ENCODE results near the gene SLC35E4. TPM values are rescaled to one million over a fixed set of nuclear protein-coding genes. Genes with fewer than 3 reads are reported as not detected.

Gene SLC35E4
- total RNA-seq, 1 experiment from 2014 or later, result 5.3 TPM

DNA sequence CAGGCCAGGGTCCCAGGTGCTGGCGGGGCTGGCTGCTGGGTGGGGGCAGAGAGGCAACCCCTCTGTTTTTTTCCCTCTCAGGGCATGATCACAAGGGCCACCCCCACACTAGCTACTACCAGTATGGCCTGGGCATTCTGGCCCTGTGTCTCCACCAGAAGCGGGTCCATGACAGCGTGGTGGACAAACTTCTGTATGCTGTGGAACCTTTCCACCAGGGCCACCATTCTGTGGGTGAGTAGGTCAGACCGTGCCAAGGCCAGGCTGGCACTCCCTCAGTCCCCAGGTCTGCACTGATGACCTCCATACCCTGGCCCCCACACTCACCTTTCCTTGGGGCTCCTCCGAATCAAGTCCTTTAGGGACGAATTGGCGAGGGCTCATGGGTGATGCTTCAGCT lies 21.3 kb upstream of the SLC35E4 start:
- Mint-ChIP-seq H3K4me1 (peaks cover 3% of the 10 kb centered on the region), H3K27ac (no peak overlapping the region), H3K27me3 (ENCODE audit: low read depth) (no peaks in the 10 kb centered on the region), H3K9me3 (no peaks in the 10 kb centered on the region), H3K36me3 (peaks cover 56% of the 10 kb centered on the region), H3K4me3 (no peak overlapping the region)
- ATAC-seq (no peak), DNase-seq (ENCODE audit: low spot score) (no peak)
- ChIA-PET POLR2A (no interaction called here), CTCF (no interaction called here)
- TF ChIP-seq KAT7 (CRISPR knock-in tag; IDR thresholded peaks at IDR 0.05; ENCODE audit: borderline replicate concordance), result no peak
- TF ChIP-seq, protein P1, sequence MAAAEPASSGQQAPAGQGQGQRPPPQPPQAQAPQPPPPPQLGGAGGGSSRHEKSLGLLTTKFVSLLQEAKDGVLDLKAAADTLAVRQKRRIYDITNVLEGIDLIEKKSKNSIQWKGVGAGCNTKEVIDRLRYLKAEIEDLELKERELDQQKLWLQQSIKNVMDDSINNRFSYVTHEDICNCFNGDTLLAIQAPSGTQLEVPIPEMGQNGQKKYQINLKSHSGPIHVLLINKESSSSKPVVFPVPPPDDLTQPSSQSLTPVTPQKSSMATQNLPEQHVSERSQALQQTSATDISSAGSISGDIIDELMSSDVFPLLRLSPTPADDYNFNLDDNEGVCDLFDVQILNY (CRISPR knock-in tag; IDR thresholded peaks at IDR 0.05), result no peak
- TF ChIP-seq TCF7 (CRISPR knock-in tag; IDR thresholded peaks at IDR 0.05; ENCODE audit: low read depth), result no peak
- no peak for TF ChIP-seq OVOL2 (CRISPR knock-in tag; IDR thresholded peaks at IDR 0.05; ENCODE audit: borderline replicate concordance)
- TF ChIP-seq IRF2 (CRISPR knock-in tag; IDR thresholded peaks at IDR 0.05; ENCODE audit: borderline replicate concordance, low read depth), result no peak
- no peak for TF ChIP-seq FOXP1 (CRISPR knock-in tag; IDR thresholded peaks at IDR 0.05; ENCODE audit: borderline replicate concordance)
- no peak for TF ChIP-seq ZNF671 (CRISPR knock-in tag; IDR thresholded peaks at IDR 0.05)
- no peak for TF ChIP-seq JUN (CRISPR knock-in tag; IDR thresholded peaks at IDR 0.05)
- TF ChIP-seq ZNF416 (CRISPR knock-in tag; IDR thresholded peaks at IDR 0.05), result no peak
- TF ChIP-seq CREB1 (CRISPR knock-in tag; IDR thresholded peaks at IDR 0.05), result no peak
- TF ChIP-seq, protein P2, sequence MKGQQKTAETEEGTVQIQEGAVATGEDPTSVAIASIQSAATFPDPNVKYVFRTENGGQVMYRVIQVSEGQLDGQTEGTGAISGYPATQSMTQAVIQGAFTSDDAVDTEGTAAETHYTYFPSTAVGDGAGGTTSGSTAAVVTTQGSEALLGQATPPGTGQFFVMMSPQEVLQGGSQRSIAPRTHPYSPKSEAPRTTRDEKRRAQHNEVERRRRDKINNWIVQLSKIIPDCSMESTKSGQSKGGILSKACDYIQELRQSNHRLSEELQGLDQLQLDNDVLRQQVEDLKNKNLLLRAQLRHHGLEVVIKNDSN (CRISPR knock-in tag; IDR thresholded peaks at IDR 0.05), result no peak
- no peak for TF ChIP-seq EMX1 (CRISPR knock-in tag; IDR thresholded peaks at IDR 0.05)
- no peak for TF ChIP-seq NR1H2 (CRISPR knock-in tag; IDR thresholded peaks at IDR 0.05)
- no peak for TF ChIP-seq RELA (CRISPR knock-in tag; IDR thresholded peaks at IDR 0.05; ENCODE audit: borderline replicate concordance)
- no peak for TF ChIP-seq SMAD4 (CRISPR knock-in tag; IDR thresholded peaks at IDR 0.05)
- TF ChIP-seq, protein P3, sequence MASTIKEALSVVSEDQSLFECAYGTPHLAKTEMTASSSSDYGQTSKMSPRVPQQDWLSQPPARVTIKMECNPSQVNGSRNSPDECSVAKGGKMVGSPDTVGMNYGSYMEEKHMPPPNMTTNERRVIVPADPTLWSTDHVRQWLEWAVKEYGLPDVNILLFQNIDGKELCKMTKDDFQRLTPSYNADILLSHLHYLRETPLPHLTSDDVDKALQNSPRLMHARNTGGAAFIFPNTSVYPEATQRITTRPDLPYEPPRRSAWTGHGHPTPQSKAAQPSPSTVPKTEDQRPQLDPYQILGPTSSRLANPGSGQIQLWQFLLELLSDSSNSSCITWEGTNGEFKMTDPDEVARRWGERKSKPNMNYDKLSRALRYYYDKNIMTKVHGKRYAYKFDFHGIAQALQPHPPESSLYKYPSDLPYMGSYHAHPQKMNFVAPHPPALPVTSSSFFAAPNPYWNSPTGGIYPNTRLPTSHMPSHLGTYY (CRISPR knock-in tag; IDR thresholded peaks at IDR 0.05), result no peak
- TF ChIP-seq, protein P4, sequence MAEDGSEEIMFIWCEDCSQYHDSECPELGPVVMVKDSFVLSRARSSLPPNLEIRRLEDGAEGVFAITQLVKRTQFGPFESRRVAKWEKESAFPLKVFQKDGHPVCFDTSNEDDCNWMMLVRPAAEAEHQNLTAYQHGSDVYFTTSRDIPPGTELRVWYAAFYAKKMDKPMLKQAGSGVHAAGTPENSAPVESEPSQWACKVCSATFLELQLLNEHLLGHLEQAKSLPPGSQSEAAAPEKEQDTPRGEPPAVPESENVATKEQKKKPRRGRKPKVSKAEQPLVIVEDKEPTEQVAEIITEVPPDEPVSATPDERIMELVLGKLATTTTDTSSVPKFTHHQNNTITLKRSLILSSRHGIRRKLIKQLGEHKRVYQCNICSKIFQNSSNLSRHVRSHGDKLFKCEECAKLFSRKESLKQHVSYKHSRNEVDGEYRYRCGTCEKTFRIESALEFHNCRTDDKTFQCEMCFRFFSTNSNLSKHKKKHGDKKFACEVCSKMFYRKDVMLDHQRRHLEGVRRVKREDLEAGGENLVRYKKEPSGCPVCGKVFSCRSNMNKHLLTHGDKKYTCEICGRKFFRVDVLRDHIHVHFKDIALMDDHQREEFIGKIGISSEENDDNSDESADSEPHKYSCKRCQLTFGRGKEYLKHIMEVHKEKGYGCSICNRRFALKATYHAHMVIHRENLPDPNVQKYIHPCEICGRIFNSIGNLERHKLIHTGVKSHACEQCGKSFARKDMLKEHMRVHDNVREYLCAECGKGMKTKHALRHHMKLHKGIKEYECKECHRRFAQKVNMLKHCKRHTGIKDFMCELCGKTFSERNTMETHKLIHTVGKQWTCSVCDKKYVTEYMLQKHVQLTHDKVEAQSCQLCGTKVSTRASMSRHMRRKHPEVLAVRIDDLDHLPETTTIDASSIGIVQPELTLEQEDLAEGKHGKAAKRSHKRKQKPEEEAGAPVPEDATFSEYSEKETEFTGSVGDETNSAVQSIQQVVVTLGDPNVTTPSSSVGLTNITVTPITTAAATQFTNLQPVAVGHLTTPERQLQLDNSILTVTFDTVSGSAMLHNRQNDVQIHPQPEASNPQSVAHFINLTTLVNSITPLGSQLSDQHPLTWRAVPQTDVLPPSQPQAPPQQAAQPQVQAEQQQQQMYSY (CRISPR knock-in tag; IDR thresholded peaks at IDR 0.05), result no peak
- TF ChIP-seq, protein P5, sequence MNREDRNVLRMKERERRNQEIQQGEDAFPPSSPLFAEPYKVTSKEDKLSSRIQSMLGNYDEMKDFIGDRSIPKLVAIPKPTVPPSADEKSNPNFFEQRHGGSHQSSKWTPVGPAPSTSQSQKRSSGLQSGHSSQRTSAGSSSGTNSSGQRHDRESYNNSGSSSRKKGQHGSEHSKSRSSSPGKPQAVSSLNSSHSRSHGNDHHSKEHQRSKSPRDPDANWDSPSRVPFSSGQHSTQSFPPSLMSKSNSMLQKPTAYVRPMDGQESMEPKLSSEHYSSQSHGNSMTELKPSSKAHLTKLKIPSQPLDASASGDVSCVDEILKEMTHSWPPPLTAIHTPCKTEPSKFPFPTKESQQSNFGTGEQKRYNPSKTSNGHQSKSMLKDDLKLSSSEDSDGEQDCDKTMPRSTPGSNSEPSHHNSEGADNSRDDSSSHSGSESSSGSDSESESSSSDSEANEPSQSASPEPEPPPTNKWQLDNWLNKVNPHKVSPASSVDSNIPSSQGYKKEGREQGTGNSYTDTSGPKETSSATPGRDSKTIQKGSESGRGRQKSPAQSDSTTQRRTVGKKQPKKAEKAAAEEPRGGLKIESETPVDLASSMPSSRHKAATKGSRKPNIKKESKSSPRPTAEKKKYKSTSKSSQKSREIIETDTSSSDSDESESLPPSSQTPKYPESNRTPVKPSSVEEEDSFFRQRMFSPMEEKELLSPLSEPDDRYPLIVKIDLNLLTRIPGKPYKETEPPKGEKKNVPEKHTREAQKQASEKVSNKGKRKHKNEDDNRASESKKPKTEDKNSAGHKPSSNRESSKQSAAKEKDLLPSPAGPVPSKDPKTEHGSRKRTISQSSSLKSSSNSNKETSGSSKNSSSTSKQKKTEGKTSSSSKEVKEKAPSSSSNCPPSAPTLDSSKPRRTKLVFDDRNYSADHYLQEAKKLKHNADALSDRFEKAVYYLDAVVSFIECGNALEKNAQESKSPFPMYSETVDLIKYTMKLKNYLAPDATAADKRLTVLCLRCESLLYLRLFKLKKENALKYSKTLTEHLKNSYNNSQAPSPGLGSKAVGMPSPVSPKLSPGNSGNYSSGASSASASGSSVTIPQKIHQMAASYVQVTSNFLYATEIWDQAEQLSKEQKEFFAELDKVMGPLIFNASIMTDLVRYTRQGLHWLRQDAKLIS (CRISPR knock-in tag; IDR thresholded peaks at IDR 0.05; ENCODE audit: borderline replicate concordance), result no peak
- TF ChIP-seq ESRRA (CRISPR knock-in tag; IDR thresholded peaks at IDR 0.05; ENCODE audit: borderline replicate concordance), result no peak

All from WTC11 (cell line).